ENCODE data around the gene SLC29A2.

SLC29A2 gene

GRCh38 chr11:66366844-66367477 is 4.6 kb downstream of the SLC29A2 start:
- Histone ChIP-seq H3K4me1 (ENCODE audit: low read depth, poor library complexity, severe bottlenecking) (no peaks in the 10 kb centered on the region), H3K4me2 (no peak overlapping the region), H3K79me2 (ENCODE audit: insufficient read depth, low read depth) (no peaks in the 10 kb centered on the region), H3K9ac (no peak overlapping the region), H4K20me1 (ENCODE audit: insufficient read depth) (no peaks in the 10 kb centered on the region), H3K36me3 (ENCODE audit: insufficient read depth) (no peaks in the 10 kb centered on the region), H3K4me3 (IDR thresholded peaks at IDR 0.05; ENCODE audit: insufficient read depth, low read depth, low read length) (no peak overlapping the region), H2AFZ (ENCODE audit: low read depth) (no peak overlapping the region), H3K27me3 (ENCODE audit: insufficient read depth, low read depth) (peaks cover 34% of the 10 kb centered on the region), H3K27ac (no peak overlapping the region)
- no peak for TF ChIP-seq CTCF (conservative IDR thresholded peaks at IDR 0.05; ENCODE audit: low read depth, low read length)

- Histone ChIP-seq H3K36me3 (ENCODE audit: insufficient read depth) (no peaks in the 10 kb centered on the region), H3K27me3 (ENCODE audit: insufficient read depth, low read depth) (peaks cover 26% of the 10 kb centered on the region; the same call in 1 of the 2 replicates), H3K27ac (no peak overlapping the region), H4K20me1 (ENCODE audit: insufficient read depth) (no peaks in the 10 kb centered on the region), H3K4me2 (no peak overlapping the region), H3K9ac (no peak overlapping the region), H3K4me1 (ENCODE audit: low read depth, poor library complexity, severe bottlenecking) (no peaks in the 10 kb centered on the region), H2AFZ (ENCODE audit: low read depth) (no peak overlapping the region), H3K79me2 (ENCODE audit: insufficient read depth, low read depth) (no peaks in the 10 kb centered on the region), H3K4me3 (IDR thresholded peaks at IDR 0.05; ENCODE audit: insufficient read depth, low read depth, low read length) (no peak overlapping the region)
- no peak for TF ChIP-seq CTCF (conservative IDR thresholded peaks at IDR 0.05; ENCODE audit: low read depth, low read length)
Observed at GRCh38 chr11:66365711-66366619, 5.6 kb downstream of the SLC29A2 start.

GRCh38 chr11:66365166-66365565 is 6.4 kb downstream of the SLC29A2 start:
- H3K4me3 ChIP-seq (IDR thresholded peaks at IDR 0.05; ENCODE audit: insufficient read depth, low read depth, low read length), result no peak overlapping the region
- no peak for TF ChIP-seq CTCF (conservative IDR thresholded peaks at IDR 0.05; ENCODE audit: low read depth, low read length)
- H3K36me3 ChIP-seq (ENCODE audit: insufficient read depth), result no peaks in the 10 kb centered on the region
- H3K9ac ChIP-seq, result no peak overlapping the region
- no peaks in the 10 kb centered on the region for H3K79me2 ChIP-seq (ENCODE audit: insufficient read depth, low read depth)
- no peak overlapping the region for H3K27ac ChIP-seq
- no peak overlapping the region for H3K4me2 ChIP-seq
- H4K20me1 ChIP-seq (ENCODE audit: insufficient read depth), result no peaks in the 10 kb centered on the region
- H3K27me3 ChIP-seq (ENCODE audit: insufficient read depth, low read depth), result peaks cover 23% of the 10 kb centered on the region; the same call in 1 of the 2 replicates
- no peaks in the 10 kb centered on the region for H3K4me1 ChIP-seq (ENCODE audit: low read depth, poor library complexity, severe bottlenecking)
- H2AFZ ChIP-seq (ENCODE audit: low read depth), result no peak overlapping the region

GRCh38 chr11:66363805-66364535 is 7.6 kb downstream of the SLC29A2 start:
- no peak overlapping the region for H2AFZ ChIP-seq (ENCODE audit: low read depth)
- H3K4me2 ChIP-seq, result no peak overlapping the region
- H3K36me3 ChIP-seq (ENCODE audit: insufficient read depth), result no peaks in the 10 kb centered on the region
- peaks cover 15% of the 10 kb centered on the region; the same call in 1 of the 2 replicates for H3K27me3 ChIP-seq (ENCODE audit: insufficient read depth, low read depth)
- H3K9ac ChIP-seq, result no peak overlapping the region
- H3K27ac ChIP-seq, result no peak overlapping the region
- H3K4me1 ChIP-seq (ENCODE audit: low read depth, poor library complexity, severe bottlenecking), result no peaks in the 10 kb centered on the region
- H3K79me2 ChIP-seq (ENCODE audit: insufficient read depth, low read depth), result no peaks in the 10 kb centered on the region
- H3K4me3 ChIP-seq (IDR thresholded peaks at IDR 0.05; ENCODE audit: insufficient read depth, low read depth, low read length), result no peak overlapping the region
- H4K20me1 ChIP-seq (ENCODE audit: insufficient read depth), result no peaks in the 10 kb centered on the region
- TF ChIP-seq CTCF (conservative IDR thresholded peaks at IDR 0.05; ENCODE audit: low read depth, low read length), result peak; percentile 80
